ENCODE measurements around the gene HAUS3. TPM values are rescaled to one million over a fixed set of nuclear protein-coding genes. Genes with fewer than 3 reads are reported as not detected.
"Not testable (repeated sequence)": the region's sequence is repeated elsewhere in the genome, so short reads cannot be mapped to it uniquely, and the experiment has no call there.

The HAUS3 gene
- total and polyA plus RNA-seq, 4 donors: 5.6 to 21.0 (median 12.1) TPM

- peak in 1 of 3 donors; percentile 40 for DNase-seq
- Histone ChIP-seq H3K36me3 (ENCODE audit: control insufficient read depth in 4 of 4, insufficient read depth in 4 of 4, low read length in 4 of 4) (peaks cover 0 to 6% (median 3%) of the 10 kb centered on the region in 4 donors), H3K27me3 (ENCODE audit: control insufficient read depth in 3 of 3, insufficient read depth in 3 of 3, low read length in 2 of 3) (no peaks in the 10 kb centered on the region), H3K27ac (ENCODE audit: low read depth in 1 of 2, low read length in 1 of 2) (no peak overlapping the region), H3K4me3 (no peak overlapping the region), H3K9ac (ENCODE audit: insufficient read depth in 1 of 2, low read length in 2 of 2) (no peak overlapping the region), H3K4me1 (ENCODE audit: control insufficient read depth in 5 of 5, insufficient read depth in 5 of 5, low read length in 5 of 5) (no peaks in the 10 kb centered on the region), H3K9me3 (ENCODE audit: control insufficient read depth in 4 of 4, insufficient read depth in 3 of 4, low read length in 3 of 4) (no peaks in the 10 kb centered on the region)
- 84 to 97% methylated on average over 2 of the region's 2 CpGs for WGBS, 2 donors
- TF ChIP-seq, protein P1, sequence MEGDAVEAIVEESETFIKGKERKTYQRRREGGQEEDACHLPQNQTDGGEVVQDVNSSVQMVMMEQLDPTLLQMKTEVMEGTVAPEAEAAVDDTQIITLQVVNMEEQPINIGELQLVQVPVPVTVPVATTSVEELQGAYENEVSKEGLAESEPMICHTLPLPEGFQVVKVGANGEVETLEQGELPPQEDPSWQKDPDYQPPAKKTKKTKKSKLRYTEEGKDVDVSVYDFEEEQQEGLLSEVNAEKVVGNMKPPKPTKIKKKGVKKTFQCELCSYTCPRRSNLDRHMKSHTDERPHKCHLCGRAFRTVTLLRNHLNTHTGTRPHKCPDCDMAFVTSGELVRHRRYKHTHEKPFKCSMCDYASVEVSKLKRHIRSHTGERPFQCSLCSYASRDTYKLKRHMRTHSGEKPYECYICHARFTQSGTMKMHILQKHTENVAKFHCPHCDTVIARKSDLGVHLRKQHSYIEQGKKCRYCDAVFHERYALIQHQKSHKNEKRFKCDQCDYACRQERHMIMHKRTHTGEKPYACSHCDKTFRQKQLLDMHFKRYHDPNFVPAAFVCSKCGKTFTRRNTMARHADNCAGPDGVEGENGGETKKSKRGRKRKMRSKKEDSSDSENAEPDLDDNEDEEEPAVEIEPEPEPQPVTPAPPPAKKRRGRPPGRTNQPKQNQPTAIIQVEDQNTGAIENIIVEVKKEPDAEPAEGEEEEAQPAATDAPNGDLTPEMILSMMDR (IDR thresholded peaks at IDR 0.05; ENCODE audit: control extremely low read depth, extremely low read depth): no peak
- ATAC-seq (ENCODE audit: insufficient read depth, low FRiP score): no peak
Observed at GRCh38 chr4:2222838-2223237, 19.1 kb downstream of the HAUS3 start.

GRCh38 chr4:2221378-2221777, 20.5 kb downstream of the HAUS3 start:
- H3K9ac ChIP-seq (ENCODE audit: insufficient read depth in 1 of 2, low read length in 2 of 2); H3K27ac ChIP-seq (ENCODE audit: low read depth in 1 of 2, low read length in 1 of 2); H3K9me3 ChIP-seq (ENCODE audit: control insufficient read depth in 4 of 4, insufficient read depth in 3 of 4, low read length in 3 of 4); H3K4me1 ChIP-seq (ENCODE audit: control insufficient read depth in 5 of 5, insufficient read depth in 5 of 5, low read length in 5 of 5); H3K27me3 ChIP-seq (ENCODE audit: control insufficient read depth in 3 of 3, insufficient read depth in 3 of 3, low read length in 2 of 3); ATAC-seq (ENCODE audit: insufficient read depth, low FRiP score); H3K4me3 ChIP-seq; H3K36me3 ChIP-seq (ENCODE audit: control insufficient read depth in 4 of 4, insufficient read depth in 4 of 4, low read length in 4 of 4); DNase-seq: not testable (repeated sequence)
- 71 to 78% methylated on average over 4 of the region's 4 CpGs for WGBS, 2 donors

- no peaks in the 10 kb centered on the region for H3K27me3 ChIP-seq (ENCODE audit: control insufficient read depth in 3 of 3, insufficient read depth in 3 of 3, low read length in 2 of 3)
- H3K9ac ChIP-seq (ENCODE audit: insufficient read depth in 1 of 2, low read length in 2 of 2): no peak overlapping the region
- H3K27ac ChIP-seq (ENCODE audit: low read depth in 1 of 2, low read length in 1 of 2): no peak overlapping the region
- peak; percentile 85 for ATAC-seq (ENCODE audit: insufficient read depth, low FRiP score)
- peaks cover 0 to 3% (median 1%) of the 10 kb centered on the region in 4 donors for H3K36me3 ChIP-seq (ENCODE audit: control insufficient read depth in 4 of 4, insufficient read depth in 4 of 4, low read length in 4 of 4)
- H3K4me1 ChIP-seq (ENCODE audit: control insufficient read depth in 5 of 5, insufficient read depth in 5 of 5, low read length in 5 of 5): no peaks in the 10 kb centered on the region
- no peaks in the 10 kb centered on the region for H3K9me3 ChIP-seq (ENCODE audit: control insufficient read depth in 4 of 4, insufficient read depth in 3 of 4, low read length in 3 of 4)
- DNase-seq: peak; percentile 70 to 77 (median 75)
- no peak overlapping the region for H3K4me3 ChIP-seq
- 14 to 15% methylated on average over 10 of the region's 10 CpGs for WGBS, 2 donors
- TF ChIP-seq, protein P1 (IDR thresholded peaks at IDR 0.05; ENCODE audit: control extremely low read depth, extremely low read depth): peak; percentile 89
Observed at GRCh38 chr4:2220016-2220630, 21.8 kb downstream of the HAUS3 start.

GRCh38 chr4:2219233-2219760, 22.6 kb downstream of the HAUS3 start:
- H3K27ac ChIP-seq (ENCODE audit: low read depth in 1 of 2, low read length in 1 of 2): no peak overlapping the region
- H3K4me3 ChIP-seq: no peak overlapping the region
- H3K9me3 ChIP-seq (ENCODE audit: control insufficient read depth in 4 of 4, insufficient read depth in 3 of 4, low read length in 3 of 4): no peaks in the 10 kb centered on the region
- DNase-seq (no peak), ATAC-seq (ENCODE audit: insufficient read depth, low FRiP score) (no peak)
- H3K4me1 ChIP-seq (ENCODE audit: control insufficient read depth in 5 of 5, insufficient read depth in 5 of 5, low read length in 5 of 5): no peaks in the 10 kb centered on the region
- H3K27me3 ChIP-seq (ENCODE audit: control insufficient read depth in 3 of 3, insufficient read depth in 3 of 3, low read length in 2 of 3): no peaks in the 10 kb centered on the region
- H3K36me3 ChIP-seq (ENCODE audit: control insufficient read depth in 4 of 4, insufficient read depth in 4 of 4, low read length in 4 of 4): peaks cover 0 to 3% (median 1%) of the 10 kb centered on the region in 4 donors
- 87 to 89% methylated on average over 6 of the region's 6 CpGs for WGBS, 2 donors
- H3K9ac ChIP-seq (ENCODE audit: insufficient read depth in 1 of 2, low read length in 2 of 2): no peak overlapping the region
- TF ChIP-seq, protein P1 (IDR thresholded peaks at IDR 0.05; ENCODE audit: control extremely low read depth, extremely low read depth): no peak
